Natural killer cell (primary cell): ENCODE measurements around the gene TSPAN31. TPM values are rescaled to one million over a fixed set of nuclear protein-coding genes. Genes with fewer than 3 reads are reported as not detected.
"Not testable (repeated sequence)": the region's sequence is repeated elsewhere in the genome, so short reads cannot be mapped to it uniquely, and the experiment has no call there.

ENCODE experiments used
- ATAC-seq, 3 donors: fragments of 150-1000 bp in 2 of 3; fragments of 200-7000 bp in 1 of 3; cut with Tn5 transposase; 1 replicate in 1 of 3; 2 replicates in 2 of 3; pipeline ENCODE4 v1.10.0; 2021; ENCODE audit warnings: mild to moderate bottlenecking in 2 of 3, moderate library complexity in 2 of 3
- DNase-seq, 2 donors: peaks; one replicate each; pipeline versions ENCODE4 v3.0.0 to v3.0.0-alpha.2; 2013 to 2021; ENCODE audit warnings: mixed read lengths in 1 of 2
- H3K27ac ChIP-seq: one replicate; pipeline ENCODE4 v1.5.1; 2013; ENCODE audit warnings: mild to moderate bottlenecking, low read length
- H3K27me3 ChIP-seq: one replicate; pipeline ENCODE4 v1.6.1; 2013; ENCODE audit warnings: low read length; ENCODE audit not compliant: control insufficient read depth, insufficient read depth
- H3K36me3 ChIP-seq: one replicate; pipeline ENCODE4 v1.6.1; 2013; ENCODE audit warnings: low read length; ENCODE audit not compliant: control insufficient read depth, insufficient read depth
- H3K4me1 ChIP-seq: one replicate; pipeline ENCODE4 v1.6.1; 2013; ENCODE audit warnings: low read length; ENCODE audit not compliant: control insufficient read depth, insufficient read depth
- H3K4me3 ChIP-seq: one replicate; pipeline ENCODE4 v1.5.1; 2013; ENCODE audit warnings: low read length
- H3K9me3 ChIP-seq: one replicate; pipeline ENCODE4 v1.6.1; 2013; ENCODE audit warnings: low read length; ENCODE audit not compliant: control insufficient read depth, insufficient read depth
- H3K27ac Mint-ChIP-seq, 2 donors: one replicate each; pipeline ENCODE4 v1.8.0; 2022; ENCODE audit warnings: mild to moderate bottlenecking in 2 of 2, mixed read lengths in 2 of 2, moderate library complexity in 1 of 2
- H3K27me3 Mint-ChIP-seq, 2 donors: one replicate each; pipeline ENCODE4 v1.8.0; 2022; ENCODE audit warnings: low read depth in 2 of 2, mixed read lengths in 2 of 2
- H3K36me3 Mint-ChIP-seq: one replicate; pipeline ENCODE4 v1.8.0; 2022; ENCODE audit warnings: mixed read lengths
- H3K4me1 Mint-ChIP-seq, 2 donors: one replicate each; pipeline ENCODE4 v1.8.0; 2022; ENCODE audit warnings: mixed read lengths in 2 of 2
- H3K4me3 Mint-ChIP-seq: one replicate; pipeline ENCODE4 v1.8.0; 2022; ENCODE audit warnings: mild to moderate bottlenecking, moderate library complexity, mixed read lengths
- H3K9me3 Mint-ChIP-seq, 2 donors: one replicate each; pipeline ENCODE4 v1.8.0; 2022; ENCODE audit warnings: mixed read lengths in 2 of 2
- CTCF ChIP-seq: fragments of 200-600 bp; IDR thresholded peaks from one replicate; pipeline ENCODE4 v1.8.0; 2022; ENCODE audit warnings: antibody characterized with exemption
- WGBS: methylation state at CpG from one replicate; pipeline ENCODE4 v1.1.7; 2013; ENCODE audit warnings: missing lambda C conversion rate; ENCODE audit not compliant: insufficient coverage; 5-methylcytosine and 5-hydroxymethylcytosine counted together
- intact Hi-C: fragments of 100-400 bp; cut with micrococcal nuclease; formaldehyde crosslinking; loops from one replicate; pipeline ENCODE4 v1.14.2; 2022
- total RNA-seq, 4 donors: library from RNA; stranded (reverse); fragments of 120-200 nt in 1 of 4; gene quantifications; one replicate each; pipeline versions ENCODE4 v1.2.3 to v1.2.4, GENCODE V29; 2013 to 2022

The TSPAN31 gene
- total RNA-seq, 3 donors from 2014 or later (not counting 1 experiment from before 2014, with no cell fraction given), result 18.3 to 27.0 (median 23.5) TPM

DNA sequence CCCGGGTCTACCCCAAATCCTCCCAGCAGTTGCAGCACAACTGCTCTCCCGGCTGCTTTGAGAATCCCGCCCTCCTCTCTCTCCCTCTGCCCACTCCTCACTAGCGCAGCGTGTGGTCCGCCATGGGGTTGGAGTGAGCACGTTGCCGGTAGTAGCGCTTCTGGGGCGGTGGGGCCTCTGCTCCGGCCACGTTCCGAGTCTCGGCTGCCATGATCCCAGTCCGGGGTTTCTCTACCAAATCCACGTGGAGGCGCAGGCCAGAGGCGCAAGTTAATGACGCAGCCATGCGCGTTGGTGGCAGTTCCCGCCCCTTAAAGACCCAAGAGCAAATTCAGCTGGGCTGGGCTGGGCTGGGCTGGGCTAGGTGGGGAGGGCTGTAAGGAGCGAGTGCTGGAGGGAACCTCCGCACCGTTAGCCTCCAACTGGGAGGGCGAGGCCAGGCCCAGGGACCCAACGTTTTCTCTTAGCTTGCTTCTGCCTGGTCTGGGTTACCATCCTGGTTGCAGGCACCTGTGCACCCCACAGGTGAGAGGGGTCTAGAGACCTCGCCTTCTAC, 27.1 kb downstream of the TSPAN31 start, which contains the start of gene METTL1:
METTL1 (minus strand) TSS at position 233 of the 556 bp plus-strand sequence; CDS start at position 211, 22 bp downstream.
- TF ChIP-seq CTCF, result no peak

DNA sequence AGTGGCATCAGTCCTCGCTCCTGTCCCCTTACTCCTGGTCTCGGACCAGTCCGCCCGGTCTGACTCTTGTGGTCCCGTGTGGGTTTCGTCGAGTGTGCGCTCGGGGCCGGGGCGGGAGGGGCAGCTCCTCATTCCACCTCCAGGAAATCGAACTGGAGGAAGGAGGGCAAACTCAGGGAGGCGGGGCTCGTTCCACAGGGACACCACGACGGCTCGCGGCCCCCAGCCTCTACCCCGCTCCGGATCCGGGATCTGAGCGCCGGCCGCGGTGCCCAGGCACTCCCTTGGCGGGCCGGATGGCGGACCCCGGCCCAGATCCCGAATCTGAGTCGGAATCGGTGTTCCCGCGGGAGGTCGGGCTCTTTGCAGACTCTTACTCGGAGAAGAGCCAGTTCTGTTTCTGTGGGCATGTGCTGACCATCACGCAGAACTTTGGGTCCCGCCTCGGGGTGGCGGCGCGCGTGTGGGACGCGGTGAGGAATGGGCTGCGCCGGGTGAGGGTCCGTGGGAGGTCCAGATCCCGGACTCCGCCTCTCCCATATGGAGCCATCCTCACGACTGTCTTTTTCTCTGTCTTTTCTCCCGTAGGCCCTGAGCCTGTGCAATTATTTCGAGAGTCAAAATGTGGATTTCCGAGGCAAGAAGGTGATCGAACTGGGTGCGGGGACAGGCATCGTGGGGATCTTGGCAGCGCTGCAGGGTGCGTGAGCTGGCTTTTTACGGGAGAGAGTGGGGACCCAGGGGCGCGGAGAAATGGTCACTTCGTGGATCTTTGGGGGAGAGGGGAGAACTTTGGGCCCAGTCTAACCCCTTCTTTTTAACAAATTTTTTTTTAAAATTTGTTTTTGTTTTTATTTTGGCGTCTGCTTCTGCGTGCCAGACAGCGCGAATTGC, 27.8 kb downstream of the TSPAN31 start, which contains the start of gene EEF1AKMT3:
EEF1AKMT3 (plus strand) TSS at position 186 of the 894 bp plus-strand sequence; CDS start at position 297, 111 bp downstream.
- Mint-ChIP-seq H3K4me3 (peak within 1 kb of the TSS; percentile 97), H3K9me3 (no peaks in the 10 kb centered on the region), H3K27me3 (no peaks in the 10 kb centered on the region), H3K27ac (peak within 1 kb of the TSS; percentile 89 to 94), H3K4me1 (peaks cover 14% of the 10 kb centered on the region in 2 donors), H3K36me3 (no peaks in the 10 kb centered on the region)
- WGBS, result 3% methylated on average over 67 of the region's 67 CpGs
- no peaks in the 10 kb centered on the region for H3K9me3 ChIP-seq
- H3K4me3 ChIP-seq, result peak within 1 kb of the TSS; percentile 77
- no peak for TF ChIP-seq CTCF
- peak within 1 kb of the TSS; percentile 80 for H3K27ac ChIP-seq
- intact Hi-C loops, result no loop called here
- H3K36me3 ChIP-seq, result no peaks in the 10 kb centered on the region
- H3K4me1 ChIP-seq, result peaks cover 21% of the 10 kb centered on the region
- no peaks in the 10 kb centered on the region for H3K27me3 ChIP-seq
- peak in 2 of 3 donors; percentile 11 to 27 for ATAC-seq
- peak in 1 of 2 donors; percentile 56 for DNase-seq

More for the DNA sequence above, 27.1 kb downstream of the TSPAN31 start, which contains the start of gene METTL1:
- peaks cover 25% of the 10 kb centered on the region for H3K4me1 ChIP-seq
- ATAC-seq (peak; percentile 93 to 94 (median 93)), DNase-seq (peak; percentile 79 to 94)
- H3K4me3 ChIP-seq, result peak within 1 kb of the TSS; percentile 77
- Mint-ChIP-seq H3K4me1 (peaks cover 14% of the 10 kb centered on the region in 2 donors), H3K4me3 (peak within 1 kb of the TSS; percentile 97), H3K9me3 (no peaks in the 10 kb centered on the region), H3K27ac (peak within 1 kb of the TSS; percentile 89 to 94), H3K27me3 (peaks cover 4 to 5% of the 10 kb centered on the region in 2 donors), H3K36me3 (no peaks in the 10 kb centered on the region)
- WGBS, result 0% methylated on average over 28 of the region's 28 CpGs
- H3K36me3 ChIP-seq, result no peaks in the 10 kb centered on the region
- H3K27me3 ChIP-seq, result peaks cover 4% of the 10 kb centered on the region
- intact Hi-C loops, result no loop called here
- H3K9me3 ChIP-seq, result no peaks in the 10 kb centered on the region
- H3K27ac ChIP-seq, result peak within 1 kb of the TSS; percentile 80

DNA sequence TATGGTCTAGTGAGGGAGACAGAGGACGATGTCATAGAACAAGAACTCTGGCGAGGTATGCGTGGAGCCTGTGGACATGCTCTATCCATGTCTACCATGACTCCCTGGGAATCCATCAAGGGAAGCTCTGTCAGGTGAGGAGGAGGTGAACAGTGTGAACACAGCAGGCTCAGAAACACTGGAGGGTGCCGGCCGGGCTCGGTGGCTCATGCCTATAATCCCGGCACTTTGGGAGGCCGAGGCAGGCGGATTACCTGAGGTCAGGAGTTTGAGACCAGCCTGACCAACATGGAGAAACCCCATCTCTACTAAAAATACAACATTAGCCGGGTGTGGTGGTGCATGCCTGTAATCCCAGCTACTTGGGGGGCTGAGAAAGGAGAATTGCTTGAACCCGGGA, 29.8 kb downstream of the TSPAN31 start:
- H3K27ac ChIP-seq, intact Hi-C loops, DNase-seq, H3K36me3 Mint-ChIP-seq, H3K27ac Mint-ChIP-seq, ATAC-seq, H3K36me3 ChIP-seq, H3K27me3 ChIP-seq, H3K27me3 Mint-ChIP-seq, H3K4me3 Mint-ChIP-seq, H3K4me3 ChIP-seq, H3K9me3 Mint-ChIP-seq, H3K9me3 ChIP-seq: not testable (repeated sequence)
- WGBS, result over 99% methylated on average over 11 of the region's 11 CpGs
- peaks cover 14% of the 10 kb centered on the region in 2 donors for H3K4me1 Mint-ChIP-seq
- H3K4me1 ChIP-seq, result peaks cover 21% of the 10 kb centered on the region

GRCh38 chr12:57775044-57775443, 30.2 kb downstream of the TSPAN31 start:
- H3K4me3 ChIP-seq, result no peak overlapping the region
- H3K27ac ChIP-seq, result no peak overlapping the region
- peaks cover 14% of the 10 kb centered on the region in 2 donors for H3K4me1 Mint-ChIP-seq
- peak overlapping the region; percentile 32 for H3K4me3 Mint-ChIP-seq
- no peaks in the 10 kb centered on the region for H3K36me3 Mint-ChIP-seq
- H3K27me3 Mint-ChIP-seq, result no peaks in the 10 kb centered on the region
- no peaks in the 10 kb centered on the region for H3K9me3 Mint-ChIP-seq
- WGBS, result 75% methylated on average over 3 of the region's 3 CpGs
- no peak for TF ChIP-seq CTCF
- intact Hi-C loops, result no loop called here
- H3K36me3 ChIP-seq, result no peaks in the 10 kb centered on the region
- no peak overlapping the region for H3K27ac Mint-ChIP-seq
- peaks cover 23% of the 10 kb centered on the region for H3K4me1 ChIP-seq
- H3K27me3 ChIP-seq, result no peaks in the 10 kb centered on the region
- no peaks in the 10 kb centered on the region for H3K9me3 ChIP-seq
- DNase-seq, result no peak
- no peak for ATAC-seq
